ENCODE results near the gene STC2. TPM values are rescaled to one million over a fixed set of nuclear protein-coding genes. Genes with fewer than 3 reads are reported as not detected.

STC2 gene
- total RNA-seq, 2 experiments from 2014 or later: 40.9 to 45.9 TPM

- CTCF ChIA-PET: interaction anchor here (0.9 to 2.1 kb wide), 2 partner anchors 12 to 253 kb away, joined by 3 to 8 read pairs; no protein-coding TSS in a partner anchor
- Mint-ChIP-seq H3K9me3 (no peaks in the 10 kb centered on the region), H3K4me1 (ENCODE audit: low read depth) (peaks cover 16% of the 10 kb centered on the region), H3K36me3 (ENCODE audit: low read depth) (peaks cover 82% of the 10 kb centered on the region), H3K27me3 (peaks cover 22% of the 10 kb centered on the region), H3K4me3 (no peak overlapping the region), H3K27ac (no peak overlapping the region)
- TF ChIP-seq, protein P1, sequence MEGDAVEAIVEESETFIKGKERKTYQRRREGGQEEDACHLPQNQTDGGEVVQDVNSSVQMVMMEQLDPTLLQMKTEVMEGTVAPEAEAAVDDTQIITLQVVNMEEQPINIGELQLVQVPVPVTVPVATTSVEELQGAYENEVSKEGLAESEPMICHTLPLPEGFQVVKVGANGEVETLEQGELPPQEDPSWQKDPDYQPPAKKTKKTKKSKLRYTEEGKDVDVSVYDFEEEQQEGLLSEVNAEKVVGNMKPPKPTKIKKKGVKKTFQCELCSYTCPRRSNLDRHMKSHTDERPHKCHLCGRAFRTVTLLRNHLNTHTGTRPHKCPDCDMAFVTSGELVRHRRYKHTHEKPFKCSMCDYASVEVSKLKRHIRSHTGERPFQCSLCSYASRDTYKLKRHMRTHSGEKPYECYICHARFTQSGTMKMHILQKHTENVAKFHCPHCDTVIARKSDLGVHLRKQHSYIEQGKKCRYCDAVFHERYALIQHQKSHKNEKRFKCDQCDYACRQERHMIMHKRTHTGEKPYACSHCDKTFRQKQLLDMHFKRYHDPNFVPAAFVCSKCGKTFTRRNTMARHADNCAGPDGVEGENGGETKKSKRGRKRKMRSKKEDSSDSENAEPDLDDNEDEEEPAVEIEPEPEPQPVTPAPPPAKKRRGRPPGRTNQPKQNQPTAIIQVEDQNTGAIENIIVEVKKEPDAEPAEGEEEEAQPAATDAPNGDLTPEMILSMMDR (IDR thresholded peaks at IDR 0.05): no peak
- ATAC-seq (no peak), DNase-seq (no peak)
- POLR2A ChIA-PET: interaction anchor here (0.5 to 0.6 kb wide), 2 partner anchors 24 to 143 kb away, joined by 3 read pairs; no protein-coding TSS in a partner anchor
- intact Hi-C loops (cut with micrococcal nuclease): loop anchor here (5.0 kb wide), 1 partner anchor 78 kb away; no protein-coding TSS in a partner anchor
These were observed 8.0 kb downstream of the STC2 start for GRCh38 chr5:173320259-173320658.

DNA sequence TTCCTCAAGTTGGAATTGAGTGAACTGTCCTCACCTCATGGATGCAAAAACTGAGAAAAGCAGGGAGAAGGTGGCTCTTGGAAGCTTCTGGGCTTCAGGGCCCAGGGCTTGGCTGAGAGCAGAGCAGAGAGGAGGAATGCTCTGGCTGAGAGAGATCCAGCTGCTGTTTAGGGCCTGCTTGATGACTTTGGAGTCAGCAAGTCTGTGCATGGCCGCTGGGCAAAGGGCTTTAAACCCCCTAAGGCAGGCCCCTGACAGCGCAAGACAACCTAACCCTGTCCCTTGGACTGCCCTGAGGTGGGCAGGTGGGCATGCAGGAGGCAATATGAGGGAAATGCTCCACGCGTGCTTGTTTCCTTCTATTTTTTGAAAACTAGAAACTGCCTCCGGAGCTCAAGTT, 8.6 kb downstream of the STC2 start:
- Mint-ChIP-seq H3K4me3 (no peak overlapping the region), H3K27me3 (peaks cover 16% of the 10 kb centered on the region), H3K27ac (no peak overlapping the region), H3K36me3 (ENCODE audit: low read depth) (peaks cover 76% of the 10 kb centered on the region), H3K4me1 (ENCODE audit: low read depth) (peaks cover 10% of the 10 kb centered on the region), H3K9me3 (no peaks in the 10 kb centered on the region)
- DNase-seq (no peak), ATAC-seq (no peak)
- TF ChIP-seq, protein P1 (IDR thresholded peaks at IDR 0.05): no peak
- ChIA-PET CTCF (interaction anchor here (0.9 to 2.1 kb wide), 3 partner anchors 12 to 253 kb away, joined by 3 to 8 read pairs (median 3); no protein-coding TSS in a partner anchor), POLR2A (interaction anchor here (2.5 kb wide), 1 partner anchor 10 kb away, joined by 11 read pairs; the partner anchor contains the start of gene STC2)
- intact Hi-C loops (cut with micrococcal nuclease): loop anchor here (5.0 kb wide), 1 partner anchor 77 kb away; no protein-coding TSS in a partner anchor

GRCh38 chr5:173318881-173319620, 9.2 kb downstream of the STC2 start:
- peaks cover 70% of the 10 kb centered on the region for H3K36me3 Mint-ChIP-seq (ENCODE audit: low read depth)
- peaks cover 4% of the 10 kb centered on the region for H3K4me1 Mint-ChIP-seq (ENCODE audit: low read depth)
- ATAC-seq (no peak), DNase-seq (no peak)
- ChIA-PET CTCF (interaction anchor here (1.2 to 2.1 kb wide), 2 partner anchors 13 to 35 kb away, joined by 3 to 8 read pairs; no protein-coding TSS in a partner anchor), POLR2A (interaction anchor here (2.5 kb wide), 1 partner anchor 10 kb away, joined by 11 read pairs; the partner anchor contains the start of gene STC2)
- TF ChIP-seq, protein P1 (IDR thresholded peaks at IDR 0.05): no peak
- H3K9me3 Mint-ChIP-seq: no peaks in the 10 kb centered on the region
- H3K27me3 Mint-ChIP-seq: peaks cover 11% of the 10 kb centered on the region
- intact Hi-C loops (cut with micrococcal nuclease): no loop called here
- no peak overlapping the region for H3K4me3 Mint-ChIP-seq
- no peak overlapping the region for H3K27ac Mint-ChIP-seq

- ChIA-PET POLR2A (interaction anchor here (2.5 kb wide), 1 partner anchor 11 kb away, joined by 11 read pairs; the partner anchor contains the start of gene STC2), CTCF (interaction anchor here (2.1 kb wide), 1 partner anchor 14 kb away, joined by 8 read pairs; no protein-coding TSS in a partner anchor)
- Mint-ChIP-seq H3K4me3 (no peak overlapping the region), H3K27ac (no peak overlapping the region), H3K36me3 (ENCODE audit: low read depth) (peaks cover 62% of the 10 kb centered on the region), H3K4me1 (ENCODE audit: low read depth) (no peaks in the 10 kb centered on the region), H3K27me3 (peaks cover 8% of the 10 kb centered on the region), H3K9me3 (no peaks in the 10 kb centered on the region)
- DNase-seq (no peak), ATAC-seq (no peak)
- intact Hi-C loops (cut with micrococcal nuclease): no loop called here
- TF ChIP-seq, protein P1 (IDR thresholded peaks at IDR 0.05): no peak
These were observed 9.9 kb downstream of the STC2 start for GRCh38 chr5:173318330-173318729.

DNA sequence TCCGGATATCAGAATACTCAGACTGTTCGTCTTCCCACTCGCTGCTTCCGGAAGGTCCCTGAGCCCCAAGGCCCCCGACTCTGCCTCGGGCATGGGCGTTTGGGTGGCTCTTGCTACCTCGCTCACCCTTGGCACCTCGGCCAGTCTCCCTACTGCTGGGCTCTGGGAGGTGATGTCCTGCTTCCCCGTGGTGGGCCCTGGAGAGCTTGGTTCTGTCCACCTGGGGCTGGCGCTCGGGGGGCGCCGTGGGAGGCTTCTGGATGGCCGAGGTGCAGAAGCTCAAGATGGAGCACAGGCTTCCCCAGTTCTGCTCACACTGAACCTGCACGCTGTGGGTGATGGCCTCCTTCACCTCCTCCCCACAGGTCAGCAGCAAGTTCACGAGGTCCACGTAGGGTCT, 10.4 kb downstream of the STC2 start:
- intact Hi-C loops (cut with micrococcal nuclease): no loop called here

More for the DNA sequence above, 10.4 kb downstream of the STC2 start:
- Mint-ChIP-seq H3K4me1 (ENCODE audit: low read depth) (no peaks in the 10 kb centered on the region), H3K27me3 (peaks cover 5% of the 10 kb centered on the region), H3K27ac (no peak overlapping the region), H3K9me3 (no peaks in the 10 kb centered on the region), H3K4me3 (no peak overlapping the region), H3K36me3 (ENCODE audit: low read depth) (peaks cover 58% of the 10 kb centered on the region)
- CTCF ChIA-PET: no interaction called here
- POLR2A ChIA-PET: interaction anchor here (2.5 kb wide), 1 partner anchor 11 kb away, joined by 11 read pairs; the partner anchor contains the start of gene STC2
- DNase-seq (no peak), ATAC-seq (no peak)
- TF ChIP-seq, protein P1 (IDR thresholded peaks at IDR 0.05): no peak

All from activated CD8-positive, alpha-beta T cell treated with anti-CD3 and anti-CD28 coated beads for 36 hours (primary cell).